ENCODE data around the gene PNPLA5.
A peak's percentile ranks its signal among the peaks of the same experiment; 100 is the strongest.

GRCh38 chr22:43852573-43853327 is 39.1 kb downstream of the PNPLA5 start:
- no peak for TF ChIP-seq BHLHE40 (IDR thresholded peaks at IDR 0.05; ENCODE audit: borderline replicate concordance)
- no peak for TF ChIP-seq PKNOX1 (IDR thresholded peaks at IDR 0.05)
- TF ChIP-seq FOXK2 (IDR thresholded peaks at IDR 0.05) = no peak
- TF ChIP-seq SP1 (IDR thresholded peaks at IDR 0.05) = no peak
- peak; percentile 14; the same call in 1 of the 2 replicates for TF ChIP-seq TARDBP (IDR thresholded peaks at IDR 0.05)
- TF ChIP-seq HDGF (IDR thresholded peaks at IDR 0.05; ENCODE audit: borderline replicate concordance) = no peak
- no peak for TF ChIP-seq FOXM1 (IDR thresholded peaks at IDR 0.05; ENCODE audit: borderline replicate concordance)
- no peak for TF ChIP-seq ARNT (IDR thresholded peaks at IDR 0.05)
- TF ChIP-seq SUZ12 (IDR thresholded peaks at IDR 0.05) = no peak
- TF ChIP-seq ELF4 (IDR thresholded peaks at IDR 0.05) = no peak
- TF ChIP-seq ZNF384 (IDR thresholded peaks at IDR 0.05) = no peak
- no peak for TF ChIP-seq FOXA1 (IDR thresholded peaks at IDR 0.05)
